Fibroblast of lung (primary cell): Measurements from ENCODE around the gene ZNF618. TPM values are rescaled to one million over a fixed set of nuclear protein-coding genes. Genes with fewer than 3 reads are reported as not detected.

Experiments
- DNase-seq, 2 donors: peaks; one replicate each; pipeline versions ENCODE4 v3.0.0 to v3.0.0-alpha.2; 2010; ENCODE audit warnings: low read depth in 2 of 2
- H2AFZ ChIP-seq: 2 replicates; pipeline ENCODE4 v1.5.1; 2012; ENCODE audit warnings: low read length, control low read depth, inconsistent platforms
- H3K27ac ChIP-seq: 2 replicates; pipeline ENCODE4 v1.5.1; 2011; ENCODE audit warnings: low read length, control low read depth; ENCODE audit not compliant: insufficient read depth
- H3K27me3 ChIP-seq: 2 replicates; pipeline ENCODE4 v1.5.1; 2011; ENCODE audit warnings: mild to moderate bottlenecking, low read length; ENCODE audit not compliant: control insufficient read depth, insufficient read depth
- H3K36me3 ChIP-seq: 2 replicates; pipeline ENCODE4 v1.5.1; 2011; ENCODE audit warnings: low read length; ENCODE audit not compliant: control insufficient read depth, insufficient read depth
- H3K4me1 ChIP-seq: 2 replicates; pipeline ENCODE4 v1.5.1; 2011; ENCODE audit warnings: low read length; ENCODE audit not compliant: control insufficient read depth, insufficient read depth; ENCODE audit errors: extremely low read depth
- H3K4me2 ChIP-seq: 2 replicates; pipeline ENCODE4 v1.5.1; 2011; ENCODE audit warnings: low read length, control low read depth; ENCODE audit not compliant: insufficient read depth; ENCODE audit errors: extremely low read depth
- H3K4me3 ChIP-seq, 4 experiments: fragments of 200-600 bp in 1 of 4; sonication (generic) in 1 of 4; replicated peaks in 1 of 4; 2 replicates each; pipeline ENCODE4 v1.5.1; 2011 to 2016; ENCODE audit warnings: low read length in 4 of 4, low read depth in 3 of 4, mild to moderate bottlenecking in 3 of 4, control low read depth in 2 of 4, inconsistent platforms in 1 of 4, mixed read lengths in 1 of 4; ENCODE audit not compliant: insufficient read depth in 1 of 4; ENCODE audit errors: control extremely low read depth in 1 of 4
- H3K79me2 ChIP-seq: 2 replicates; pipeline ENCODE4 v1.5.1; 2012; ENCODE audit warnings: mild to moderate bottlenecking, low read length, inconsistent platforms; ENCODE audit not compliant: control insufficient read depth, insufficient read depth
- H3K9ac ChIP-seq: 2 replicates; pipeline ENCODE4 v1.5.1; 2011; ENCODE audit warnings: mild to moderate bottlenecking, low read length, control low read depth; ENCODE audit not compliant: insufficient read depth
- H3K9me3 ChIP-seq: 2 replicates; pipeline ENCODE4 v1.5.1; 2012; ENCODE audit warnings: low read depth, low read length; ENCODE audit not compliant: control insufficient read depth, insufficient read depth
- H4K20me1 ChIP-seq: 2 replicates; pipeline ENCODE4 v1.5.1; 2011; ENCODE audit warnings: low read length; ENCODE audit not compliant: control insufficient read depth, insufficient read depth; ENCODE audit errors: extremely low read depth
- EZH2 ChIP-seq: IDR thresholded peaks from 2 replicates; pipeline ENCODE4 v1.5.1; 2012; ENCODE audit warnings: low read length, control low read depth, mild to moderate bottlenecking; ENCODE audit errors: missing control alignments
- polyA plus RNA-seq, 2 donors: library from polyadenylated mRNA; depleted of rRNA in 1 of 2; stranded (reverse) in 1 of 2; unstranded in 1 of 2; fragments of >200 nt; gene quantifications; 2 replicates each; pipeline ENCODE4 v1.2.1, GENCODE V29; 2011 to 2012; ENCODE audit warnings: missing spikeins in 1 of 2
- total RNA-seq: library from RNA; depleted of rRNA; stranded (reverse); fragments of >200 nt; gene quantifications from 2 replicates; pipeline ENCODE4 v1.2.1, GENCODE V29; 2014
- TF ChIP-seq, protein P1 (sequence below), 2 donors: IDR thresholded peaks in 1 of 2; conservative IDR thresholded peaks in 1 of 2; 1 replicate in 1 of 2; 2 replicates in 1 of 2; pipeline ENCODE4 v1.5.1; 2011 to 2012; ENCODE audit warnings: low read length in 2 of 2, control low read depth in 1 of 2, inconsistent platforms in 1 of 2, low read depth in 1 of 2, mild to moderate bottlenecking in 1 of 2

Gene ZNF618
- total and polyA plus RNA-seq, 2 donors (not counting 1 experiment from before 2014, with no cell fraction given), result 6.6 to 8.6 TPM

DNA sequence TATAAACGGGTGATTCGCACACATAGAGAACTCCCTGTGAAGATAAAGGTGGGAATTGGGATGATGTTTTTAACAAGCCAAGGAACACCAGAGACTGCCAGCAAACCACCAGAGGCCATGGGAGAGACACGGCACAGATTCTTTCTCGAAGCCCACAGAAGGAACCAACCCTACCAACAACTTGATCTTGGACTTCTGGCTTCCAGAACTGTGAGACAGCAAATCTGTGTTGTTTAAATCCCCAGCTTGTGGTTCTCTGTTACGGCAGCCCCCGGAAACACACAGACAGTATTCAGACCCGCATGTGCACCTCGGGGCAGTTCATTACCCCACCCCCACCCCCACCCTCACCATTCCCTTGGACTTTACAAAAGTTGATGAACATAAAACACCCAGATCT is 189.2 kb downstream of the ZNF618 start:
- H3K9ac ChIP-seq, result no peak overlapping the region
- H3K4me2 ChIP-seq, result no peak overlapping the region
- TF ChIP-seq EZH2, result no peak
- TF ChIP-seq, protein P1, sequence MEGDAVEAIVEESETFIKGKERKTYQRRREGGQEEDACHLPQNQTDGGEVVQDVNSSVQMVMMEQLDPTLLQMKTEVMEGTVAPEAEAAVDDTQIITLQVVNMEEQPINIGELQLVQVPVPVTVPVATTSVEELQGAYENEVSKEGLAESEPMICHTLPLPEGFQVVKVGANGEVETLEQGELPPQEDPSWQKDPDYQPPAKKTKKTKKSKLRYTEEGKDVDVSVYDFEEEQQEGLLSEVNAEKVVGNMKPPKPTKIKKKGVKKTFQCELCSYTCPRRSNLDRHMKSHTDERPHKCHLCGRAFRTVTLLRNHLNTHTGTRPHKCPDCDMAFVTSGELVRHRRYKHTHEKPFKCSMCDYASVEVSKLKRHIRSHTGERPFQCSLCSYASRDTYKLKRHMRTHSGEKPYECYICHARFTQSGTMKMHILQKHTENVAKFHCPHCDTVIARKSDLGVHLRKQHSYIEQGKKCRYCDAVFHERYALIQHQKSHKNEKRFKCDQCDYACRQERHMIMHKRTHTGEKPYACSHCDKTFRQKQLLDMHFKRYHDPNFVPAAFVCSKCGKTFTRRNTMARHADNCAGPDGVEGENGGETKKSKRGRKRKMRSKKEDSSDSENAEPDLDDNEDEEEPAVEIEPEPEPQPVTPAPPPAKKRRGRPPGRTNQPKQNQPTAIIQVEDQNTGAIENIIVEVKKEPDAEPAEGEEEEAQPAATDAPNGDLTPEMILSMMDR (conservative IDR thresholded peaks at IDR 0.05 in 1 of 2, IDR thresholded peaks at IDR 0.05 in 1 of 2; ENCODE audit: low read depth in 1 of 2, low read length in 2 of 2), result no peak
- H3K9me3 ChIP-seq, result no peaks in the 10 kb centered on the region
- H3K36me3 ChIP-seq, result no peaks in the 10 kb centered on the region
- peaks cover 5% of the 10 kb centered on the region for H3K27me3 ChIP-seq
- no peaks in the 10 kb centered on the region for H4K20me1 ChIP-seq
- H2AFZ ChIP-seq, result no peak overlapping the region
- no peak overlapping the region for H3K4me3 ChIP-seq
- no peaks in the 10 kb centered on the region for H3K79me2 ChIP-seq
- no peak overlapping the region for H3K27ac ChIP-seq
- H3K4me1 ChIP-seq, result no peaks in the 10 kb centered on the region
- DNase-seq, result no peak

- H3K27ac ChIP-seq, result no peak overlapping the region
- H3K27me3 ChIP-seq, result peaks cover 17% of the 10 kb centered on the region
- no peak overlapping the region for H3K4me3 ChIP-seq
- H3K9me3 ChIP-seq, result no peaks in the 10 kb centered on the region
- H3K36me3 ChIP-seq, result no peaks in the 10 kb centered on the region
- H4K20me1 ChIP-seq, result no peaks in the 10 kb centered on the region
- H2AFZ ChIP-seq, result no peak overlapping the region
- no peak for DNase-seq
- H3K9ac ChIP-seq, result no peak overlapping the region
- no peaks in the 10 kb centered on the region for H3K4me1 ChIP-seq
- no peak overlapping the region for H3K4me2 ChIP-seq
- TF ChIP-seq, protein P1 (conservative IDR thresholded peaks at IDR 0.05 in 1 of 2, IDR thresholded peaks at IDR 0.05 in 1 of 2; ENCODE audit: low read depth in 1 of 2, low read length in 2 of 2), result no peak
- TF ChIP-seq EZH2, result no peak
- no peaks in the 10 kb centered on the region for H3K79me2 ChIP-seq
These were observed 193.5 kb downstream of the ZNF618 start for GRCh38 chr9:114069476-114070187.

DNA sequence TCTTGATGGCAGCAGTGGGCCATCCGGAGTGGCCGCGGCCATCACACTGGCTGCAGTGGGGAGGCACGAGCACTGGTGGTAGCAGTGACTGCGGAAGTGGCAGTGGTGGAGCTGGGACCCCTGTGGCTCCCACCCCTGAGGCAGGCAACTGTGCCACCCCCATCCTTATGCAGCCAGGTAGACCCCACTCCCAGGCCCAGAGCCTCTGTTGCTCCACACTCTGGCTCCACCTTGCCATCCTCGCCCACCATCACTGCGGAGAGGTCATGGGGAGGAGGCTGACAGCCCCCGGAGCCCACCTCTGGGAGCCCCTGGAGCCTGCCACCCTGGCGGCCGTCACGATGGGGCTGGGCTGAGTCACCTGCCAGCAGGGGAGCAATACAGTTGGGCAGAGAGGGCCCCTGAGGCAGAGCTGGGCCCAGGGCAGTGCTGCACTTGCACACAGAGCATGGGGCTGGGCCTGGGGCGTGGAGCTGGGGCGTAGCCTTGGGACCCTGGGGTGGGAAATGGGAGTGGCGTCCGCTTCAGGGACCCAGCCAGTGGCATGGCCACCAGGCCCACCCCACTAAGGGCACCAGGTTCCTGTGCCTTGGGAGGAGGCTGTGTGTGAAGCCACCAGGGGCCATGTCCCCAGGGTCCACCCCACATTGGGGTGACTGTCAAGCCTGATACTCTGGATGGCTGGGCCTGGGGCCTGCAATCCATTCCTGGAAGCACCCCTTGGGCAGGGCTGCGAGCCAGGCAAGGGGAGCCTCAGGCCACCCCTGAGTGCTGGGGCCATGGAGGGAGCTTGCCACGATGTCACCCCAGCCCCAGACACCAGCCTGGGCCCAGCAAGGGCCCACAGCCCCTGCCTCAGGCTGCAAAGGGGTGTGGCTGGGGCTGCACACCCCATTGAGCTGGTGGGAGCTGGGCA is 194.3 kb downstream of the ZNF618 start:
- Histone ChIP-seq H3K9me3 (no peaks in the 10 kb centered on the region), H3K27me3 (peaks cover 19% of the 10 kb centered on the region), H3K9ac (no peak overlapping the region), H3K4me3 (no peak overlapping the region), H3K4me2 (no peak overlapping the region), H3K27ac (no peak overlapping the region), H4K20me1 (no peaks in the 10 kb centered on the region), H3K4me1 (no peaks in the 10 kb centered on the region), H3K36me3 (no peaks in the 10 kb centered on the region), H2AFZ (no peak overlapping the region), H3K79me2 (no peaks in the 10 kb centered on the region)
- DNase-seq, result no peak
- TF ChIP-seq EZH2, result no peak
- TF ChIP-seq, protein P1 (conservative IDR thresholded peaks at IDR 0.05 in 1 of 2, IDR thresholded peaks at IDR 0.05 in 1 of 2; ENCODE audit: low read depth in 1 of 2, low read length in 2 of 2), result no peak
